SJSA1 (cell line): ENCODE measurements around the gene SH3D21. TPM values are rescaled to one million over a fixed set of nuclear protein-coding genes. Genes with fewer than 3 reads are reported as not detected.
A peak's percentile ranks its signal among the peaks of the same experiment; 100 is the strongest.

Experiments
- DNase-seq, 2 experiments: peaks; one replicate each; pipeline ENCODE4 v3.0.0-alpha.2; 2015 to 2020; ENCODE audit warnings: low spot score in 2 of 2, low read depth in 1 of 2
- H3K27ac ChIP-seq: fragments of 250-450 bp; sonication (Bioruptor Pico); 2 replicates; pipeline ENCODE4 v1.5.1; 2020; ENCODE audit warnings: mild to moderate bottlenecking, moderate library complexity
- H3K27me3 ChIP-seq: fragments of 250-450 bp; sonication (Bioruptor Pico); replicated peaks from 2 replicates; pipeline ENCODE4 v1.5.1; 2020; ENCODE audit warnings: mild to moderate bottlenecking, moderate library complexity
- H3K36me3 ChIP-seq: fragments of 250-450 bp; sonication (Bioruptor Pico); 2 replicates; pipeline ENCODE4 v1.5.1; 2020; ENCODE audit warnings: mild to moderate bottlenecking
- H3K4me1 ChIP-seq: fragments of 250-450 bp; sonication (Bioruptor Pico); replicated peaks from 2 replicates; pipeline ENCODE4 v1.6.1; 2021; ENCODE audit warnings: mild to moderate bottlenecking
- H3K4me3 ChIP-seq: fragments of 250-450 bp; sonication (Bioruptor Pico); 2 replicates; pipeline ENCODE4 v1.5.1; 2020; ENCODE audit warnings: mild to moderate bottlenecking
- H3K9me3 ChIP-seq: fragments of 250-450 bp; sonication (Bioruptor Pico); replicated peaks from 2 replicates; pipeline ENCODE4 v1.5.1; 2020; ENCODE audit warnings: mild to moderate bottlenecking
- total RNA-seq: library from RNA; depleted of rRNA; stranded (reverse); fragments of >200 nt; shearing (Covaris generic); gene quantifications from 2 replicates; pipeline ENCODE4 v1.2.3, GENCODE V29; 2014; rRNA removed

The SH3D21 gene
- total RNA-seq, 1 experiment from 2014 or later = 1.5 TPM

GRCh38 chr1:36367066-36367465 lies 60.9 kb downstream of the SH3D21 start:
- DNase-seq = no peak
- H3K36me3 ChIP-seq = peaks cover 50% of the 10 kb centered on the region
- no peak overlapping the region for H3K27ac ChIP-seq
- H3K9me3 ChIP-seq = no peaks in the 10 kb centered on the region
- H3K4me1 ChIP-seq = peaks cover 24% of the 10 kb centered on the region
- H3K4me3 ChIP-seq = no peak overlapping the region
- no peaks in the 10 kb centered on the region for H3K27me3 ChIP-seq

- Histone ChIP-seq H3K27ac (no peak overlapping the region), H3K9me3 (no peaks in the 10 kb centered on the region), H3K36me3 (peaks cover 47% of the 10 kb centered on the region), H3K4me1 (peaks cover 30% of the 10 kb centered on the region), H3K4me3 (no peak overlapping the region), H3K27me3 (no peaks in the 10 kb centered on the region)
- no peak for DNase-seq
Measured at GRCh38 chr1:36367798-36368197, 61.6 kb downstream of the SH3D21 start.

GRCh38 chr1:36369061-36369861 lies 63.1 kb downstream of the SH3D21 start:
- no peak overlapping the region for H3K27ac ChIP-seq
- no peaks in the 10 kb centered on the region for H3K27me3 ChIP-seq
- no peaks in the 10 kb centered on the region for H3K9me3 ChIP-seq
- peaks cover 44% of the 10 kb centered on the region for H3K36me3 ChIP-seq
- peak; percentile 75 to 82 for DNase-seq
- peaks cover 45% of the 10 kb centered on the region for H3K4me1 ChIP-seq
- no peak overlapping the region for H3K4me3 ChIP-seq

Other genes with a start within 250 kb of the SH3D21 start
- gene TEKT2, start 222.3 kb upstream of the SH3D21 start, total RNA-seq = not detected in 2 replicates
- gene ADPRS, start 217.5 kb upstream of the SH3D21 start, total RNA-seq = 48.8 and 72.0 TPM in 2 replicates
- 1.1 and 1.2 TPM in 2 replicates for gene COL8A2, start 181.1 kb upstream of the SH3D21 start, total RNA-seq
- gene TRAPPC3, start 156.9 kb upstream of the SH3D21 start, total RNA-seq = 134 and 167 TPM in 2 replicates
- 191 and 218 TPM in 2 replicates for gene MAP7D1, start 150.2 kb upstream of the SH3D21 start, total RNA-seq
- 61.6 and 66.1 TPM in 2 replicates for gene THRAP3, start 81.9 kb upstream of the SH3D21 start, total RNA-seq
- 103 and 159 TPM in 2 replicates for gene EVA1B, start 17.3 kb downstream of the SH3D21 start, total RNA-seq
- 16.1 and 29.2 TPM in 2 replicates for gene STK40, start 79.6 kb downstream of the SH3D21 start, total RNA-seq
- gene LSM10, start 91.5 kb downstream of the SH3D21 start, total RNA-seq = 3.4 and 6.4 TPM in 2 replicates
- 1.5 and 6.5 TPM in 2 replicates for gene OSCP1, start 144.1 kb downstream of the SH3D21 start, total RNA-seq
- gene MRPS15, start 158.0 kb downstream of the SH3D21 start, total RNA-seq = 63.1 and 95.8 TPM in 2 replicates
- gene CSF3R, start 176.5 kb downstream of the SH3D21 start, total RNA-seq = not detected in 2 replicates